Calu3 (cell line): Measurements from ENCODE around the gene RIMBP2. TPM values are rescaled to one million over a fixed set of nuclear protein-coding genes. Genes with fewer than 3 reads are reported as not detected.

ENCODE experiments used
- BruUV-seq: library from RNA; stranded (reverse); fragments of 400-500 nt; replicated peaks from 2 replicates; lab custom pipeline; 2021; lab: Mats Ljungman, UMichigan
- CTCF ChIA-PET: fragments of 300-600 bp; sonication (Branson Sonifier 250); formaldehyde crosslinking; loops from one replicate; lab custom pipeline; 2022; ENCODE audit warnings: antibody characterized with exemption; lab: Charles Lee
- DNase-seq: peaks from one replicate; pipeline ENCODE4 v3.0.0; 2022
- H3K27ac Mint-ChIP-seq: one replicate; pipeline ENCODE4 v1.8.0; 2022; ENCODE audit warnings: mixed read lengths; ENCODE audit not compliant: unreplicated experiment
- H3K27me3 Mint-ChIP-seq: one replicate; pipeline ENCODE4 v1.8.0; 2022; ENCODE audit warnings: mixed read lengths; ENCODE audit not compliant: unreplicated experiment
- H3K36me3 Mint-ChIP-seq: one replicate; pipeline ENCODE4 v1.8.0; 2022; ENCODE audit warnings: mild to moderate bottlenecking, moderate library complexity, mixed read lengths; ENCODE audit not compliant: insufficient read depth, unreplicated experiment
- H3K4me1 Mint-ChIP-seq: one replicate; pipeline ENCODE4 v1.8.0; 2022; ENCODE audit warnings: mild to moderate bottlenecking, low read depth, mixed read lengths; ENCODE audit not compliant: unreplicated experiment
- H3K4me3 Mint-ChIP-seq: one replicate; pipeline ENCODE4 v1.8.0; 2022; ENCODE audit warnings: mild to moderate bottlenecking, low read depth, moderate library complexity, mixed read lengths; ENCODE audit not compliant: unreplicated experiment
- H3K9me3 Mint-ChIP-seq: one replicate; pipeline ENCODE4 v1.8.0; 2022; ENCODE audit warnings: low read depth, mixed read lengths; ENCODE audit not compliant: unreplicated experiment
- CTCF ChIP-seq: fragments of 200-600 bp; IDR thresholded peaks from one replicate; pipeline ENCODE4 v1.8.0; 2022; ENCODE audit warnings: antibody characterized with exemption; ENCODE audit not compliant: unreplicated experiment
- intact Hi-C: fragments of 100-400 bp; cut with micrococcal nuclease; formaldehyde crosslinking; loops from one replicate; pipeline ENCODE4 v1.10.0; 2022; ENCODE audit not compliant: unreplicated experiment
- total RNA-seq: library from RNA; stranded (reverse); gene quantifications from 2 replicates; pipeline ENCODE4 v1.2.3, GENCODE V29; 2022

RIMBP2 gene
- total RNA-seq, 1 experiment from 2014 or later = 6.1 TPM

GRCh38 chr12:130444061-130444460, 272.0 kb downstream of the RIMBP2 start:
- CTCF ChIA-PET = no interaction called here

GRCh38 chr12:130441771-130442760, 274.0 kb downstream of the RIMBP2 start:
- H3K4me3 Mint-ChIP-seq = no peak overlapping the region
- peaks cover 13% of the 10 kb centered on the region for H3K9me3 Mint-ChIP-seq
- TF ChIP-seq CTCF = no peak
- no peak for DNase-seq
- no peaks in the 10 kb centered on the region for H3K36me3 Mint-ChIP-seq
- intact Hi-C loops = no loop called here
- H3K27me3 Mint-ChIP-seq = no peaks in the 10 kb centered on the region
- H3K27ac Mint-ChIP-seq = no peak overlapping the region
- CTCF ChIA-PET = no interaction called here
- no TSS peak for BruUV-seq
- no peaks in the 10 kb centered on the region for H3K4me1 Mint-ChIP-seq

More at GRCh38 chr12:130444061-130444460, 272.0 kb downstream of the RIMBP2 start:
- no peaks in the 10 kb centered on the region for H3K27me3 Mint-ChIP-seq
- no peaks in the 10 kb centered on the region for H3K36me3 Mint-ChIP-seq
- BruUV-seq = no TSS peak
- no peak for TF ChIP-seq CTCF
- H3K9me3 Mint-ChIP-seq = peaks cover 15% of the 10 kb centered on the region
- no peak for DNase-seq
- H3K4me1 Mint-ChIP-seq = no peaks in the 10 kb centered on the region
- H3K27ac Mint-ChIP-seq = no peak overlapping the region
- intact Hi-C loops = no loop called here
- H3K4me3 Mint-ChIP-seq = no peak overlapping the region

GRCh38 chr12:130440411-130441080, 275.6 kb downstream of the RIMBP2 start:
- no TSS peak for BruUV-seq
- no peak for TF ChIP-seq CTCF
- intact Hi-C loops = no loop called here
- Mint-ChIP-seq H3K9me3 (peaks cover 11% of the 10 kb centered on the region), H3K4me3 (no peak overlapping the region), H3K27ac (no peak overlapping the region), H3K4me1 (no peaks in the 10 kb centered on the region), H3K27me3 (no peaks in the 10 kb centered on the region), H3K36me3 (no peaks in the 10 kb centered on the region)
- CTCF ChIA-PET = no interaction called here
- no peak for DNase-seq

- Mint-ChIP-seq H3K27me3 (no peaks in the 10 kb centered on the region), H3K27ac (no peak overlapping the region), H3K4me3 (no peak overlapping the region), H3K36me3 (no peaks in the 10 kb centered on the region), H3K4me1 (no peaks in the 10 kb centered on the region), H3K9me3 (peaks cover 12% of the 10 kb centered on the region)
- intact Hi-C loops = no loop called here
- DNase-seq = no peak
- TF ChIP-seq CTCF = no peak
- BruUV-seq = no TSS peak
- CTCF ChIA-PET = no interaction called here
These were observed 276.8 kb downstream of the RIMBP2 start for GRCh38 chr12:130439250-130439649.
